ENCODE results near the gene SPTBN5.

The SPTBN5 gene

DNA sequence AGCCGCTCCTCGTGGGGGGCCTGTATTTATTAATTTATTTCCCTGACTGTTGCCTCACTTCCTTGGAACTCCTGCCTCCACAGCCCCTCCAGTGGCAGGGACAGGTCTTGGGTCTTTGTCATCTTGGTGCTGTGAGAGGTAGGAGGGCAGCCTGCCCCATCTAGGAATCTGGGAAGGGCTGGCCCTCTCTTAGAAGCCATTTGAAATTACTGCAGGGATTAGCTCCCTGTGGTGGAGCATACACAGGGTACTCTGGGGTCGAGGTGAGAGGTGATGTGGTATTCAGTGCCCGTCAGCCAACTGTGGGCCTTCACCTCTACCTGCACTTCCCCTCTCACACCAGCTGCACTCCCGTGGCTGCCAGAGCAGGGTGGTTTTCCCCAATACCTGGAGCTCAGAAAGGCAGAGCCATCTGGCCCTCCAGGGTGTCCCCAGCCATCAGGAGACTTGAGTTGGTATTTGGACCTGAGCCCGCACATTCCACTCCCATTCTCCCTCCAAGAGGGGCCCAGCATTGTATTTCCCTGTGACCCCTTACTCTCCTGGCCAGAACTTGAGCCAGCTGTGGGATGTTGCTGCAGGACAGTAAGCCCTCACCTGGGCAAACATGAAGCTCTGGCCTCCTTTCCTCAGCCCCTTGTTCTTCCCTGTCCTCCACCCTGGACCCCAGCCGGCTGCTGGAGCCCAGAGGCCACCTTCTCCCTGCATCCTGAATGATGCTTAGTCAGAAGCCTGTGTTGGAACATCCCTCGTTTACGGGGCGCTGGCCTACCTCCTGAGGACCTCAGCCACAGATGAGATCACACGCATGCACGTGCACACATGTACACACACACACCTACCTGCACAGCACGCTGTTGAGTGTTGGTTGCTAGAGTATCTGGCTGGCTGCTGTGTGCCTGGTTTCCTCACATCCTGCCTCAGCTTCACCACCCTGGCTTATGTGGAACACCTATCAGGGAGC, 68.0 kb downstream of the SPTBN5 start:
- Histone ChIP-seq H3K9ac (no peak overlapping the region), H3K27ac (no peak overlapping the region), H4K20me1 (peaks cover 20% of the 10 kb centered on the region), H3K27me3 (peaks cover 5% of the 10 kb centered on the region; the same call in 1 of the 2 replicates), H3K4me2 (no peak overlapping the region), H3K4me3 (no peak overlapping the region), H3K36me3 (peaks cover 67% of the 10 kb centered on the region), H3K4me1 (peaks cover 31% of the 10 kb centered on the region), H3K9me3 (no peaks in the 10 kb centered on the region)
- TF ChIP-seq Cebpa-rat (IDR thresholded peaks at IDR 0.05), result no peak

DNA sequence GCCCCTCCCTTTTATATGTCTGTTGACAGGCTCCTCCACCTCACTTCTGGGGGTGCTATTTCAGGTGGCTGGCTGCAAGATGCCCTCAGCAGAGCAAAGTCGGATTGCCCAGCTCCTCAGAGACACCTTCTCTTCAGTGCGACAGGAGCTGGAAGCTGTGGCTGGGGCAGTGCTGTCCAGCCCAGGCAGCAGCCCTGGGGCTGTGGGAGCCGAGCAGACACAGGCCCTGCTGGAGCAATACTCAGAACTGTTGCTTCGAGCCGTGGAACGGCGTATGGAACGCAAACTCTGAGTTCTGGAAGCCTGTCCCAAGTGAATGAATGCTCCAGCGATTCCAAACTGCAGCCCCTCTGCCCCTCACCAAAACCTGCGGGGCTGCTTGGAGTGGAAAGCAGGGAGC, 68.7 kb downstream of the SPTBN5 start:
- Histone ChIP-seq H3K4me1 (peaks cover 23% of the 10 kb centered on the region), H3K27me3 (peaks cover 5% of the 10 kb centered on the region; the same call in 1 of the 2 replicates), H3K9me3 (no peaks in the 10 kb centered on the region), H3K4me3 (no peak overlapping the region), H3K36me3 (peaks cover 67% of the 10 kb centered on the region), H3K4me2 (no peak overlapping the region), H3K27ac (no peak overlapping the region), H4K20me1 (peaks cover 13% of the 10 kb centered on the region), H3K9ac (no peak overlapping the region)
- TF ChIP-seq Cebpa-rat (IDR thresholded peaks at IDR 0.05), result no peak

DNA sequence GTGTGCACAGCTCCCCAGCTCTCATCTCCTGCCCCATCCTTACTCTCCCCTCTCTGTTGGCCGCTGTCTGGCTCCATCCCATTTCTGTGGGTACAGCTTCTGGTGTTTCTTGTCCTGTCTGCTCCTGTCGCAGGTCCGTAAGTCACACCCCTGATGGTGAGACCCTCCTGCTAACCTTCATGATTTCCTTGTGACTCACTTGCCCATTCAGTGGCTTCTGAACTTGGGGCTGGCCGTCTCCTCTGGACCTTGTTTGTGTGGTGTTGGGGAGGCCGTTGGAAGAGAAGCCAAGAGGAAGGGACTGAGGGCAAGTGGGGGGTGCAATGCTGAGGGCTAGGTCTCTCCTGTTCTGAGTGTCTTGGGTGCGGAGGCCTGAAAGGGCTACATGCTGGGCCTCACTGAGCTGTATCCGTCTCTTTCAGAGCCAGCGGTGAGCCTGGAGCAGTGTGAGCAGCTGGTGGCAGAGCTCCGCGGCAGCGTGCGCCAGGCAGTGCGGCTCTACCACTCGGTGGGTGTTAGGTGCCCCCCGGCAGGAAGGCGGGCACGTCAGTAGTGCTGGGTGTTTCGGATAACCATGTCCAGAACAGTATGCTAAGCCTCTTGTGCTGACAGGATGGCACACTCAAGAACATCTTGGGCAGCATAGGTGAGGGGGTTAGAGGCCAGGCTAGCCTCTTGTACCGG, 69.6 kb downstream of the SPTBN5 start:
- peaks cover 73% of the 10 kb centered on the region for H3K36me3 ChIP-seq
- H3K4me2 ChIP-seq, result no peak overlapping the region
- TF ChIP-seq Cebpa-rat (IDR thresholded peaks at IDR 0.05), result no peak
- H3K9ac ChIP-seq, result no peak overlapping the region
- no peak overlapping the region for H3K4me3 ChIP-seq
- H4K20me1 ChIP-seq, result peaks cover 6% of the 10 kb centered on the region; the same call in 1 of the 2 replicates
- peaks cover 14% of the 10 kb centered on the region for H3K4me1 ChIP-seq
- H3K27me3 ChIP-seq, result peaks cover 5% of the 10 kb centered on the region; the same call in 1 of the 2 replicates
- no peak overlapping the region for H3K27ac ChIP-seq
- H3K9me3 ChIP-seq, result no peaks in the 10 kb centered on the region

DNA sequence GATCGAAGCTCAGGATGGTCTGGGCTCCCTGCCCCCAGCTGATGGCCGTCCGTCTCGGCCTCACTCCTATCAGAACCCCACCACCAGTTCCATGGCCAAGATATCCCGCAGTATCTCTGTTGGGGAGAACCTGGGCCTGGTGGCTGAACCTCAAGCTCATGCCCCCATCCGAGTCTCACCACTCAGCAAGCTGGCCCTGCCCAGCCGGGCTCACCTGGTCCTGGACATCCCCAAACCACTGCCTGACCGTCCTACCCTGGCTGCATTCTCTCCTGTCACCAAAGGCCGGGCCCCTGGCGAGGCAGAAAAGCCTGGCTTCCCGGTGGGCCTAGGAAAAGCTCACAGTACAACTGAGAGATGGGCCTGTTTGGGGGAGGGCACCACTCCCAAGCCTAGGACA, 70.4 kb downstream of the SPTBN5 start:
- Histone ChIP-seq H3K4me1 (peaks cover 7% of the 10 kb centered on the region), H3K4me2 (no peak overlapping the region), H3K4me3 (no peak overlapping the region), H3K9ac (no peak overlapping the region), H3K27me3 (peaks cover 5% of the 10 kb centered on the region; the same call in 1 of the 2 replicates), H3K9me3 (no peaks in the 10 kb centered on the region), H3K27ac (no peak overlapping the region), H3K36me3 (peaks cover 80% of the 10 kb centered on the region), H4K20me1 (no peaks in the 10 kb centered on the region; the same call in 1 of the 2 replicates)
- no peak for TF ChIP-seq Cebpa-rat (IDR thresholded peaks at IDR 0.05)

DNA sequence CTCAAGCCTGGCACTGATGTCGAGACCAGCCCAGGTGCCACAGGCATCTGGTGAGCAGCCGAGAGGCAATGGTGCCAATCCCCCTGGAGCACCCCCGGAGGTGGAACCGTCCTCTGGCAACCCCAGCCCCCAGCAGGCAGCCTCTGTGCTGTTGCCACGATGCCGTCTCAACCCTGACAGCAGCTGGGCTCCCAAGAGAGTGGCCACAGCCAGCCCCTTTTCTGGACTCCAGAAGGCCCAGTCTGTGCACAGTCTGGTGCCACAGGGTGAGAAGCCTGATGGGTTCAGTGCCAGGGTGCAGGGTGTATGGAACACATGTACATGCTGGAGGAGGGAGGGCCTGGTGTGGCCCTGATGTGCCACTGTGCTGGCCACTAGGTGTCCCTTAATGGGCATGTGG, 70.9 kb downstream of the SPTBN5 start:
- no peaks in the 10 kb centered on the region for H3K9me3 ChIP-seq
- no peak overlapping the region for H3K4me2 ChIP-seq
- peaks cover 86% of the 10 kb centered on the region for H3K36me3 ChIP-seq
- peaks cover 6% of the 10 kb centered on the region for H3K4me1 ChIP-seq
- no peak for TF ChIP-seq Cebpa-rat (IDR thresholded peaks at IDR 0.05)
- no peak overlapping the region for H3K9ac ChIP-seq
- peaks cover 5% of the 10 kb centered on the region; the same call in 1 of the 2 replicates for H3K27me3 ChIP-seq
- no peak overlapping the region for H3K4me3 ChIP-seq
- no peak overlapping the region for H3K27ac ChIP-seq
- H4K20me1 ChIP-seq, result no peaks in the 10 kb centered on the region; the same call in 1 of the 2 replicates

DNA sequence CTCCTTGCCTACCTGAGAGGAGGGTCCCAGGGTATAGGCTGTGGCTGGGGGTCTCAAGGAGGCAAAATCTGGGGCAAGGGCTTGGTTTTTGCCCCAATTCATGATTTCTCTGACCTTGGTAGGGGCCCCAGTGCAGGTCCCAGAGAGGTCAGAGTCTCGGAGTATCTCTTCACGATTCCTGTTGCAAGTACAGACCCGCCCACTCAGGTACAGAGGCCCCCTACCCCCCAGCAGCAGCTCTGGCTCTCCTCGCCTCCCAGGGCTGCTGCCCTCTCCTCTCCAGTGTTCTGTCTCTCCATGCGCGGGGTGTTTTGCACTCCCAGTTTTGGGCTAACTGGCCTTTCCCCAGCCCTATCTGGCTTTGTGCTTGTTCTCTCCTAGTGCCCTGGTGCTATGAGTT, 71.4 kb downstream of the SPTBN5 start:
- Histone ChIP-seq H4K20me1 (no peaks in the 10 kb centered on the region; the same call in 1 of the 2 replicates), H3K27ac (no peak overlapping the region), H3K4me3 (no peak overlapping the region), H3K9ac (no peak overlapping the region), H3K36me3 (peaks cover 91% of the 10 kb centered on the region), H3K9me3 (no peaks in the 10 kb centered on the region), H3K4me1 (peaks cover 5% of the 10 kb centered on the region), H3K27me3 (peaks cover 4% of the 10 kb centered on the region; the same call in 1 of the 2 replicates), H3K4me2 (no peak overlapping the region)
- TF ChIP-seq Cebpa-rat (IDR thresholded peaks at IDR 0.05), result no peak

DNA sequence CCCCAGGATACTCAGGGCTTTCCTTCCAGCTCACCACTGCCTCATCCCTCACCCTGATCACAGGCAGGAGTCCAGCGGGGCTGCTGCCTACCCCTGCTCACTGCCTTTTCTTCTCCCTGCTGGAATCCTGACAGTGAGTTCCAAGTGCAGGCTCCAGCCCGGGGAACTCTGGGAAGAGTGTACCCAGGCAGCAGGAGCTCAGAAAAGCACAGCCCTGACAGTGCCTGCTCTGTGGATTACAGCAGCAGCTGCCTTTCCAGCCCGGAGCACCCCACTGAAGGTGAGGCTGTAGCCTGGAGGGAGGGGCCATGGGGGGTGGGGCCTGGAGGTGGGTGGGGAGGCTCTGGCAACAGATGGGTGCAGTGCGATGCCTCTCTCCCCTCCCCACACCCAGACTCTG, 72.0 kb downstream of the SPTBN5 start:
- no peaks in the 10 kb centered on the region; the same call in 1 of the 2 replicates for H4K20me1 ChIP-seq
- H3K9ac ChIP-seq, result no peak overlapping the region
- no peak for TF ChIP-seq Cebpa-rat (IDR thresholded peaks at IDR 0.05)
- no peak overlapping the region for H3K4me3 ChIP-seq
- H3K9me3 ChIP-seq, result no peaks in the 10 kb centered on the region
- H3K36me3 ChIP-seq, result peaks cover 97% of the 10 kb centered on the region
- H3K27me3 ChIP-seq, result no peaks in the 10 kb centered on the region
- no peak overlapping the region for H3K27ac ChIP-seq
- H3K4me2 ChIP-seq, result no peak overlapping the region
- H3K4me1 ChIP-seq, result no peaks in the 10 kb centered on the region

DNA sequence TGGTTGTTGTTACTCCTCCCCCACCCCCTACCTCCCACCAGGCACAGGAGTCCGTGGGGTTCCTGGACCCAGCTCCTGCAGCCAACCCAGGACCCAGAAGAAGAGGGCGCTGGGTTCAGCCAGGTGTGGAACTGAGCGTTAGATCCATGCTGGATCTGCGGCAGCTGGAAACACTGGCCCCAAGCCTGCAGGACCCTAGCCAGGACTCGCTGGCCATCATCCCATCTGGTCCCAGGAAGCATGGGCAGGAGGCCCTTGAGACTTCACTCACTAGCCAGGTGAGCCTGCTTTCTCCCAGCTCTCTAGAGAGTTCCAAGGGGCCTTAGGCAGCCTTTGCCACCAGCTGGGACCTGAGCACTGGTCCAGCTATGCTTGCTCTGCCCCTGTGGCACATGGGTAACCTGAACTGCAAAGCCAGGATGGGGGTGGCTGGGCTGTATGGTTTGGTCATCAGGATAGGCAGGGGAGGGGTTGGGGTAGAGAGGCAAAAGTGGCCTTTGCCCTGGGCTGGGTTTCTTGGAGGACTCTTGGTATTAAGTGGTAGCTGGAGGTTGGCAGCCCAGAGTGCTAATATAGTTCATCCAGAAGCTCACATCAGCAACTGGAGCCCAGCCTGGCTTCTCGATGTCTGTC, 72.9 kb downstream of the SPTBN5 start:
- Histone ChIP-seq H3K27me3 (no peaks in the 10 kb centered on the region), H3K4me3 (no peak overlapping the region), H3K4me2 (no peak overlapping the region), H3K4me1 (no peaks in the 10 kb centered on the region), H3K27ac (no peak overlapping the region), H3K36me3 (peaks cover 98% of the 10 kb centered on the region), H3K9ac (no peak overlapping the region), H4K20me1 (no peaks in the 10 kb centered on the region; the same call in 1 of the 2 replicates), H3K9me3 (no peaks in the 10 kb centered on the region)
- no peak for TF ChIP-seq Cebpa-rat (IDR thresholded peaks at IDR 0.05)

DNA sequence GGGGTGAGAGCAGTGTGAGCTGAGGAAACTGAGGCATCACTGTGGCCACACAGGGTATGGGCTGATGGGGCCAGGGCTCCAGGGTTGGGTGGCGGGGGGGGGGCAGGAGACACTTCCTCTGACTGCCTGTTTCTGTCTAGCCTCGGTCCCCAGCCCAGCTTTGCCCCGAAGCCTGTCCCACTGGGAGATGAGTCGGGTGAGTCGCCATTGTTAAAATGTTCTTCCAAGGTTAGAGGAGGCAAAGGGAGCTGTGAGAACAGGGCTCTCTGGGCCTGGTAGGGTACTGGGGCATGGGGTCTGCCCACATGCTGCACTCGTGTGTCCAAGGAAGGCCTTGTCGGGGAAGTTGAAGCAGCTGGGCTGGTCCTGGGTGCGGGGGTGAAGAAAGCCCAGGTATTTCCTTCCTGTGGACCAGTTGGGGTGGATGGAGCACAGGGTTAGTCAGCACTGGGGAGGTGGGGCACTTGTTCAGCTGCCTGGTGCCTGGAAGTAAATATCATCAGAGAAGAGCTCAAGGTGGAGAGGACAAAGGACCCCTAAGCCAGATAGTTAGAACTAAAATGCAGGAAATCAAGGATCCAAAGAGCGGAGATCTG, 74.3 kb downstream of the SPTBN5 start:
- no peaks in the 10 kb centered on the region for H4K20me1 ChIP-seq
- H3K9ac ChIP-seq, result no peak overlapping the region
- H3K9me3 ChIP-seq, result no peaks in the 10 kb centered on the region
- no peaks in the 10 kb centered on the region for H3K4me1 ChIP-seq
- H3K27me3 ChIP-seq, result no peaks in the 10 kb centered on the region
- no peak for TF ChIP-seq Cebpa-rat (IDR thresholded peaks at IDR 0.05)
- H3K4me2 ChIP-seq, result no peak overlapping the region
- H3K27ac ChIP-seq, result no peak overlapping the region
- H3K4me3 ChIP-seq, result no peak overlapping the region
- H3K36me3 ChIP-seq, result peaks cover 98% of the 10 kb centered on the region
